ENCODE results near the gene MED4.

DNA sequence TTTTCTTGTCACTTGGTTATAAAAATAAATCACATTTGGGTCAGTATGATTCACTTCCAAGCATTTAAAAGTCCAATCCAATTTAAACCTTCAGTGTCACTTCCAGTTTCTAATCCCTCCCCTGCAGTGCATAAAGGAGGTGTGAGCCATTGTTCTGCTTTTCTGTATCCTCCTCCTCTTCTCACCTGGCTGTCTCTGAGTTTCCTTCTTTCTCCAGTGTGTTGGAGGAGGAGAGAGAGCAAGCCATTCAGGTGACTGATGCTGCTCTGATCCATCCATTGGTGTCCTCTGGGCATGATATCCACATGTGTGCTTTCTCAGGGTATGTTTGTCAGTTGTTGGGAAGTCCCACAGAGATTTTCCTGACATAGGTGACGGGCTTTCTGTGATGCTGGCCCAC is 56.1 kb downstream of the MED4 start:
- TF ChIP-seq POLR2A (IDR thresholded peaks at IDR 0.05) (no peak), CTCF (IDR thresholded peaks at IDR 0.05) (no peak)

Measured in testis (tissue), 2 donors.